Activated T-cell treated with anti-CD3 and anti-CD28 coated beads for 4 hours (primary cell): ENCODE data around the gene CLDN18.

Experiments
- DNase-seq: peaks from one replicate; pipeline ENCODE4 v3.0.0-alpha.2; 2020

Gene CLDN18

DNA sequence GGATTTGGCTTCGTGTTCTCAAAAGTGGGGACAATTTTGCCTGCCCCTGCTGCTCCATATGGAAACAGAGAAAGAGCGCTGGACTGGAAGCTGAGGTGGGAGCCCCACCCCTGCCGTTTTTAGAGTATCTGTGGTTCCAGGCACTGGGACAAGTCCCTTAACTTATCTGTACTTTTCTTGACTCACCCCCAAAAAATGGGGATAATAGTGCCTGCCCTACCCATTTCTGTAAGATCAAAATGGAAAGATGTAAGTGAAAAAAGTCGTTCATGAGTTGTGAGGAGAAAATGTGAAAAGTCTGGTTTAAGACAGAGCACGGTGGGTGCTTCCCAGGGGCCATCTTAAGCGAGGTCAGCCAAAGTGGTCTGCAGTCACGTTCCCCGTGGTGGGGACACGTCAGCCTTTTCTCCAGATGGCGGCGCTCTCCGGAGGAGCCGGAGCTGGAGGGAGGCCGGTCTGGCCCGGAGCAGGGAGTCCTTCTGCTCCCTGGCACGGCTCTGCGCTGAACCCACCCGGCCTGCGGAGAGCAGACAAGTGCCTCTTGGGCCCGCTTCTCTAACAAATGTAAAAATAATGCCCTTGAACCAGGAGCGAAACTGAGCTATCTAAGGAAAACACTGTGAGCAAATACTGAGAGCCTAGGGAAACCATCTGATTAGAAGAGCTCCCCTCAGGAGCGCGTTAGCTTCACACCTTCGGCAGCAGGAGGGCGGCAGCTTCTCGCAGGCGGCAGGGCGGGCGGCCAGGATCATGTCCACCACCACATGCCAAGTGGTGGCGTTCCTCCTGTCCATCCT lies at the start of gene CLDN18:
CLDN18 (plus strand) TSS at position 690 of the 797 bp plus-strand sequence; CDS start at position 751, 61 bp downstream.
- DNase-seq, result no peak

DNA sequence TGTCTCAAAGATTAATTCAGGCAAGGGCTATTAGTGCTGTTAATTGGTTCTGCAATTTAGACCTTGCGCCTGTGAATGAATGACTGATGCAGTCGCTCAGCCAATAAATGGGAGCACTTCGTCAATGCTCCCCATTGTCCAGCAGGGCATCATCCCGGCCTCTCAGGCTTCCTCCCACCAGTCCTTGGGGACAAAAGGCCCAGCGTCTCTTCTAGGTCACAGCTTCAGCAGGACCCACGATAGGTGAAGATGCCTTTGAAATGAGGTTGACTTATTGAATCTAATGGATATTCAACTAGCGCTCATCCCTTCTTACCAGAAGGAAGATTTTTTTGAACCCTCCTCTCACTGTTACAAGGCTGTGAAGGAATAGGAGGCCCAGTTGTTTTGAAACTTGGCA lies 47.7 kb upstream of the CLDN18 start:
- DNase-seq, result no peak

DNA sequence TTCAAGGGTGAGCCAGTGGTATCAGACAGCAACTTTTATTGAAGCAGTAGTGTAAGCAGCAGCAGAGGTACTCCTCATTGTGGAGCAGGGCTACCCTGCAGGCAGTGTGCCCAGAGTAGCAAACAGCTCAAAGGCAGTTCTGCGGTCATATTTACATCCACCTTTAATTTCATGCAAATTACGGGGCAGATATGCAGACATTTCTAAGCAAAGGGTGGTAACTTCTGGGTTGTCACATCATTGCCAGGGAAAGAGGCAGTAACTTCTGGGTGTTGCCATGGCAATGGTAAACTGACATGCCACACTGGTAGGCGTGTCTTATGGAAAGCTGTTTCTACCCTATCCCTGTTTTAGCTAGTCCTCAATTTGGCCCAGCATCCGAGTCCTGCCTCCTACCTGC lies 46.5 kb upstream of the CLDN18 start:
- DNase-seq, result no peak

DNA sequence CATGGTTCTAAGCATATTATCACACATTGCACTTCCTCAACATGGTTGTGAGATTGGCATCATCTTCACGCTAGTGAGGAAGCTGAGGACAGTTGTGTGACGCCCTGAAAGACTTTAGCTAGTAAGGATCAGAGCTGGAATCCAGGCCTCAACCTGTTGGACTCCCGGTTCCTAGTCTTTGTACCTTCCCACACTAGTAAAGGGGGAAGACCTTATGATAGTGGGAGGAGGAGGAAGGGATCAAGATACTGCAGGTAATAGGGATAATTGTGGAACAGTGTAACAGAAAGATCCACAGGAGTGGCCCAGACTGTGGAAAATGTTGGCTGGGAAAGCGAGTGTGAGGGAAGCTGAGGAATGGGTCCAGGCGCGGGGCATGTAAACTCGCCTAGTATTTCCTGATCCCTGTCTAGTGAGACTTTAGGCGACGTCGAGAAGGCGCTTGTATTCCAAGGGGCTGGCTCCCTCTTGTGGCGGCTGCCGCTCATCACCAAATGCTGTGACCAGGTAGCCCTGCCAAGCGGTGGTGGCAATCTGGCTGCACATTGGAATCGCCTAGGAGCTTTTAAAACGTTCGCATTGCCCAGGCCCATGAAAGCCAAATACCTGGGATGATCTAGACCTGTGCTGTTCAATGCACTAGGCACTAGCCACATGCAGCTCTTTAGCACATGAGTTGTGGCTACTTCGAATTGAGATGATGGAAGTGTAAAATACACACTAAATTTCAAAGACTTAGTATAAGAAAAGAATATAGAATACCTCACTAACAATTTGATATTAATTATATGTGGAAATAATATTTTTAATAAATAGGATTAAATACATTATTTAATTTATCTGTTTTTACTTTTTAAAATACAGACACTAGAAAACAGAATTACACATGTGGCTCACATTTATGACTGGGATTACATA lies 38.8 kb upstream of the CLDN18 start:
- peak; percentile 19 for DNase-seq

DNA sequence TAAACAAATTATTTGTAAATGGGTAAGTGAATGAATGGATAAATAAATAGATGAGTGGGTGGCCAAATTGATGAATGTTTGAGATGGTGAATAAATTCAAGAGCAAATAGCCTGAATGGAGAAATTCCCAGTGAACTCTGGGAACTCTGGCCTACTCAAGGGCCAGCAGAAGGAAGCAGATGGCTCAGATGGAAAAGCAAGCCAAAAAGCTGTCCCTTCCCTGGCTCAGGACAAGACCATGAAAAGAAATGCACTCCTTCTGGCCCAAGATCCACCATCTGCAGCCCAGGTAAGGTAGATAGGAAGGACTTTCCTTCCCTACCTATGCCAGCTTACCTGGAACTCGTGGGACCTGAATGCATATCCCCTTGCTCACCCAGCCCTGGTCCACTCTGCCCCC lies 37.6 kb upstream of the CLDN18 start:
- DNase-seq, result no peak

DNA sequence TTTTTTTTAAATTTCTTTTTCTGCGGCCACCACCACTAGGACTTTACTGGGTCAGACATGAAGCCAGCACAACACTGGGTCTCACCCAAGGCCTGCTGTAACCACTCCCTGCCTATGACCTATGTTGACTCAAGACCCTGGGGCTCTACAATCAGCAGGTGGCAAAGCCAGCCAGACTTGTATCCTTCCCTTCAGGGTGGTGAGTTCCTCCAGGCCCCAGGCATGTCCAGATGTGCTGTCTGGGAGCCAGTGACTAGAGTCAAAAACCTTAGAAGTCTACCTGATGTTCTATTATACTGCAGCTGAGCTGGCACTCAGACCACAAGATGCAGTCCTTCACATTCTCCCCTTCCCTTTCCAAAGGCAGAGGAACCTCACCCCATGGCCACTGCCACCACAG lies 31.6 kb upstream of the CLDN18 start:
- no peak for DNase-seq

DNA sequence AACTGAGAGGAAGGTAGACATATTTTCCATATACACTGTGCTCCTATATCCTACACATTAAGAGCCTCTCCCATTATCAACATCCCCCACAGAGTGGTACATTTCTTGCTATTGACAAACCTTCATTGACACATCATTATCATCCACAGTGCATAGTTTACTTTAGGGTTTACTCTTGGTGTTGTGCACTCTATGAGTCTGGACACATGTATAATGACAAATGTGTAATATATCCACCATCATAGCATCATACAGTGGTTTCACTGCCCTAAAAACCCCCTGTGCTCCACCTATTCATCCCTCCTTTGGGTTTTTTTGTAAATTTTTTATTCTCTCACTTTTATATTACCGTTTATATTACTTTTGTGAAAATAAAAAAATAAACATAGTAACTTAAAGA lies 22.2 kb upstream of the CLDN18 start:
- no peak for DNase-seq

DNA sequence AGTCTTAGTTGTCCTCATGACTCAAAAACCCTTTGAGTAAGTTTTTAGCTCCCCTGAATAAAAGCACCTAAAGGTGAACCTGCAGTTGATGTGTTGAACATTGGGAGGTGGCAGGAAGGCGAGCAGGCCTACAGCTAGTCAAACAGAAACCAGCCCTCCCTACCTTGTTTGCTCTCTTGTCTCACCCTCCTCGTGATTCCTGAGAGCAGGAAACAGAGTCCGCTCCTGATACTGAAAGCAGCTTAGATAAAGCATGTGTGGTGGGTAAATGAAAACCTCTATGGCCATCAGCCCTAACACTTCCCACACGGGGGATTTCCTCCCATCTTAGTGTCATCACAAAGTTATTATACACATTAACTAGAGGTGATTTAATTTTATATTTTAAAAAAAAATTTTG lies 21.8 kb upstream of the CLDN18 start:
- no peak for DNase-seq

DNA sequence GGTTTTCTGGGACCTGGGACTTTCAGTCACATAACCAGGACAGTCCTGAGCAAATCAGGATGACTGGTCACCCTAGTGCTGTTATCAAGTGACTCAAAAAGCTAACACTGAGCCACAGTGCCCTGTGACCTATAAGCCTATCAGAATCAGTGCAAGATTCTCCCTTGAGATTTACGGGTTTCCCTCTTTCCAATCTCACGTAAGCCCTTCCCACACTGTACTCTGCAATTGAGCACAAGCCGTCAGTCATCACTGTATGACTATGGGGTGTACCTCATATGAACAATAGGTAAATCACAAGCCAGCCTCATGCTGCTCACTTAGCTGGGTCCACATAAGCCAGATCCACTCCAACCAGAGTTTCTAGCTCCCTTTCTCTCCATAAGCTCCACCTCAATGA lies 21.0 kb upstream of the CLDN18 start:
- no peak for DNase-seq

DNA sequence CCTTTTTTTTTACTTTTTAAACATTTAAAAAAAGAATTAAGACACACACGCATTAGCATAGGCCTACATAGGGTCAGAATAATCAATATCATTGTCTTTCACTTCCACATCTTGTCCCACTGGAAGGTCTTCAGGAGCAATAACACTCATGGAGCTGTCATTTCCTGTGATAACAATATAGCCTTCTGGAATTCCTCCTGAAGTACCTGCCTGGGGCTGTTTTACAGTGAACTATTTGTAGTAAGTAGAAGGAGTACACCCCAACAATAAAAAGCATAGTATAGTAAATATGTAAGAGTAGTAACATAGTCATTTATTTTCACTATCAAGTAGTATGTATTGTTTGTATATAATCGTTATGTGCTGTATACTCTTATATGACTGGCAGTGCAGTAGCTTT lies 19.5 kb upstream of the CLDN18 start:
- no peak for DNase-seq

DNA sequence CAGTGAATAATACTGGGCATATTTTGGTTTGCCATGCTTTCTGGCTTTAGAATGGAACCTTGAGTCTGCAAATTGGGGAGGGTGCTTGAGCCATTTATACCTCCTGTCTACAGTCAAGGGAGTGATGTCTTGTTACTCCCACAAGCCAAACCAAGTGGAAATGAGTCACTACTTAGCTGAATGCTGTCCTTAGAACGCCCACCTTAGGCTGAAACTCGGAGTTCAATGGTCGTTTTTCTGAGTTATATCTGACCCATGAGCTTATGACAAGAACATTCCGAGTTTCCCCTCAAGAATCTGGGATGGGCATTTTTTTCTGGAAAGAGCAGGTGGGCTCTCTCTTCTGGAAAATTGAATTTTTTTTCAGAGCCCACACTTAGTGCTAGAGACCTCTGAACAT lies 17.4 kb upstream of the CLDN18 start:
- no peak for DNase-seq

DNA sequence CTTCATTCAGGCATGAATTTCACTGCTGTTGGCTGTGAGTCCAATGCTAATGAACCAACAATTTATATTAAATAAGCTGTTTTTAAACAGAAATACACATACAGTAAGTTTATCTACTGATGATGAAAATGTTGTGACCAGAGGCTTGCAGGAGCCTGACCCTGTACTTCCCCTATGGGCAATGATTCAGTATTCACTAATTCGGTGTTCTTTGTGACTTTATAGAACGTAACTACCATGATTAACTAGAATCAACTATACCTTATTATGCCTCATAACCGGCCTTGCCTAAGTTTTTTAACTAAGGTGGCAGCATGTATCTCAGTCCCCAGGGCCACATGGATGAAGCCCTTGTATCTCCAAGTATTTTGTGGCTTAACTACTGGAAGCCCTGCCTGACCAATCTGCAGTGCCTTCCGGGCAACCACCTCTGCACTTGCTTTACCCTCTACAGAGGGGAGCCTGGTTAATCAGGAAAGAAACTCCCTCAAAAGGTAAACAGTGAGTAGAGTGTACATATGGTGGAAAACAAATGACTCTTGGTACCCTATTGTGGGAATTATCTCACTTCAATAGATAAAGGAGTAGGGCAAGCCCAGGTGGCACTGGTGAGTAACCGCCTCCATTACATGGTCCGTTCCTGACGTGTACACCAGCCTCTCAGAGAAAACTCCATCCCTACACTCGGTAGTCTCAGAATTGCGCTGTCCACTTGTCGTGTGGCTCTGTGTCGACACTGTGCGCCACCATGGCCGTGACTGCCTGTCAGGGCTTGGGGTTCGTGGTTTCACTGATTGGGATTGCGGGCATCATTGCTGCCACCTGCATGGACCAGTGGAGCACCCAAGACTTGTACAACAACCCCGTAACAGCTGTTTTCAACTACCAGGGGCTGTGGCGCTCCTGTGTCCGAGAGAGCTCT lies 11.6 kb upstream of the CLDN18 start:
- DNase-seq, result no peak

DNA sequence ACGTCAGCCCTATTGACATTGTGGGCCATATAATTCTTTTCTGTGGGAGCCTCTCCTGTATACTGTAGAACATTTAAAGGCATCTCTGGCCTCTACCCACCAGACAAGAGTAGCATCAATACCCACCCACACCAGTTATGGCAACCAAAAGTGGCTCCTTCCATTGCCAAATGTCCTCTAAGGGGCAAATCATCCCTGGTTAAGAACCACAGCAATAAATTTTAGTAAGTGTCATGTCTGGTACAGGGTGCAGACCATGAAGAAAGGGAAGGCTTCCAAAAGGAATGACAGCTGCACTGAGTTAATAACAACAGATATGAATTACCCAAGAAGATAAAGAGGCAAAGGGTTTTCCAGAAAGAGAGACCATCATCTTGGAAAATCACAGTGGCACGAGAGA lies 6.9 kb upstream of the CLDN18 start:
- no peak for DNase-seq

DNA sequence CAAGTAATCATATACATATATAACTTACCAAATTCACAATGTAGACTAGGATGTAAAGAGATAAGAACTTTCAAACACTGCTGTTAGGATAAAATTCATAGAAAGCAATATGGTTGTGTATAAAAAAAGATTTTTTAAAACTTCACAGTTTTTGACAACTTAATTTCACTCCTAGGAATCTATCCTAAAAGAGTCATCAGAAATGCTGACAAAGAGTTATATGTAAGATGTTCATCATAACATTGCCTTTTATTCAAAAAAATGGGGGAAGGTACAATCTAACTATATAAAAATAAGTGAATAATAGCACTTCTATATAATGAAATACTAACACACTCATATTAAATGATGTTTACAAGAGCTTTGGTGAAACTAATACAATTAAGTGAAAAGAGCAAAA lies 4.3 kb upstream of the CLDN18 start:
- no peak for DNase-seq

DNA sequence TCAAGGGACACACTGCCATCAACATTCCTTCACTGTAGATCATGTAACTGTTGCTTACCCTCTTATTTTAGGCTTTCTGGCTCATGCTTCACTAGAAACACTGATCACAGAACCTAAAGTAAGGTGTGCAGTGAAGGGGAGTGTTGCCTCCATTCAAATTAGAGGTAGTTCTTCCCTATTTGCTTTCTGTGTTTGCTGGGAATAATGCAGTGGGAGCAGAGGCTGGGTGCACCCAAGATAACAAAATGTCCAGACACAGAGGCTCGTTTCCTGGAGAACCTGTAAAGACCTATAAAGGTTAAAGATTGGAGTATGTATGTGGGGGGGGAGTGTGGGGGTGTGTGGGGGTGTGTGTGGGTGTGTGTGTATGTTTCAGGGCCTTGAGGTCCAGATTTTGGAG lies 2.1 kb upstream of the CLDN18 start:
- no peak for DNase-seq

DNA sequence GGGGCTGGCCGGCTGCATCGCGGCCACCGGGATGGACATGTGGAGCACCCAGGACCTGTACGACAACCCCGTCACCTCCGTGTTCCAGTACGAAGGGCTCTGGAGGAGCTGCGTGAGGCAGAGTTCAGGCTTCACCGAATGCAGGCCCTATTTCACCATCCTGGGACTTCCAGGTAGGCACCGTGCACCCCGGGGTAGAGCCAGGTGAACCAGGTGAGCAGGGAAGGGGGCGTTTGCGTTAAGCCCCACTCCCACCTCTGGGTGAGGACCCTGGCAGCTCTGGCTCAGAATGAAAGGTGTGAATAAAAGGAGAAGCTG lies 267 bp downstream of the CLDN18 start:
- no peak for DNase-seq

DNA sequence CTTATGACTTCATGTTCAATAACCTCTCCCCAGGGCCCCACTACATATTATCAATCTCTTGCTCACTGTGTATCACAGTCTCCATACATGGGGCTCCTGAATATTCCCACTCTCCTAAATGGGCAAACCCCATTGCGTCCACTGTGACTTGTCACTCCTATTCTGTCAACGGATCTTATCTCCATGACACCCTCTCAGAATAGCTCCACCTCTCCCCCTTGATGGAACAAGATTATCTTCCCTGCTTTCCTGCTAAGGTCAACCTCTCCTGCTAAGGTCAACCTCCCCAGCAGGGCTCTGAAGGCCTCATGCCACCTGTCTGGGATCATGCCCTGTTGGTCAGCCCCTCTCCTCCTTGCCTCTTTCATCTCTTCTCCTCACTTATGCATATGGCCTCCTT lies 1.8 kb downstream of the CLDN18 start:
- DNase-seq, result no peak

DNA sequence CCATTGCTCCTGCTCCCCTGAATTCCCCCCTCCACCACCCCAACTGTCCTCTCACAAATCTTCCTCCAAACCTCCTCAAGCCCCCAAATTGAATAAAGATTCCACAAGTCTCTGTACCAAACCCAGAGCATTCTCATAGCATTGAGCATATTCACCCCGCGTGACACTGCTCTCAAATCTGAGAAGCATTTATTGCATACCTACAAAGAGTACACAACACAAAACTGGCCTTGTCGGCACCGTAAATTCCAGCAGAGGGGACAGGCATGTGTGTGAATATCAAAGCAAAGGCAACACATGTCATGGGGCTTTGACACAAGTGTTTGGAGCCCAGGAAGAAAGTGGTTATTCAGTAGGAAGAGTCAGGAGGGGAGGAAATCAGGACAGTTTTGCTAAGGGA lies 2.6 kb downstream of the CLDN18 start:
- DNase-seq, result no peak

DNA sequence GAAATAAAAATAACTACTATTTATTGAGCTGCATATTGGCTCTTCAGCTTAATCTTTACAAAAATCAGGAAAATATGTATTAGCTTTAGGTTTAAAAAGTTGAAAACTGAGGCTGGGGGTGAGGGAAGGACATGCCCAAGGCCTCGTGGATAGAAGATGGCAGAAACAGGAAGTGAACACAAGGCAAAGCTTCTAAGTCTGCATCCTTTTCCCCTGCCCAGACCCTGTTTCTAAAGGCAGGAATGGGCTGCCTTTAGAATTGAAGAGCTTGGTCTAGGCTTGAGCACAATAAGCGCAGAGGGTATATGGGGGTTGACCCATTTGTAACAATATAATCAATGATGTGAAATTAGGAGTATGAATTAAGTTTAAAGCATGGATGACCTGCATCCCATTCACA lies 6.1 kb downstream of the CLDN18 start:
- DNase-seq, result no peak

DNA sequence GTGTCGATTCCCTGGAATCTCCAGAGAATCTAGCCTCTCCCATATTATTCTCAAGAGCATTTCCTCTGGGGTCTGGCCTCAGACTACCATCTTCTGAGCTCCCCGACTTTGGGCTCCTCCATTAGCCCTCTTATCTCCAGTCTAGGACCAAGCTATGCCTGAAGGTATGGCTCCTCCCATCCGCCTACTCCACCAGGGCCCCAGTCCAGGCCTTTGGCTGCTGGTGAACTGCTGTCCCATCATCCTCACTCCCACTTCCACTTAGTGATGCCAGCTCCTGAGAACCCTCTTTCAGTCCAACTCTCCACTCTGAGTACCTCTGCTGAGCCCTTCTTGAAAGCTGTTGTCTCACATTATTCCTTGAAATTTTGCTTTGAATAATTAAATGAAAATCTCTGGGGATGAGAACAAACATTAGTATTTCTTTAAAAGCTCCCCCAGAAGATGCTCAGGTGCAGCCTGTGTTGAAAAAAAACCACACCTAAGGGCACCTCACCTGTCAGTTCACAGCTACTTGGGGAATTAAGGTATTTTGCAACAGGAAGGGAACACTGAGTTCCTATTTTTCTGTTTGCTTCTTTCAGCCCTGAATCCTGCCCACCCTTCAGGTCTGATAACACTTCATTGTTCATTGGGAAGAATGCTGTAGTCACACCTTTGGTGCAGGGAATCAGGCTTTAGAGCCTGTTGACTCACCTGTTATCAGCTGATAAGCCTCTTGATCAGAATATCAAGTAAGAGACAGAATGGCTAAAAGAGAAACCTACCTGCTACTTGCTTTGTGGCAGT lies 9.5 kb downstream of the CLDN18 start:
- DNase-seq, result no peak

DNA sequence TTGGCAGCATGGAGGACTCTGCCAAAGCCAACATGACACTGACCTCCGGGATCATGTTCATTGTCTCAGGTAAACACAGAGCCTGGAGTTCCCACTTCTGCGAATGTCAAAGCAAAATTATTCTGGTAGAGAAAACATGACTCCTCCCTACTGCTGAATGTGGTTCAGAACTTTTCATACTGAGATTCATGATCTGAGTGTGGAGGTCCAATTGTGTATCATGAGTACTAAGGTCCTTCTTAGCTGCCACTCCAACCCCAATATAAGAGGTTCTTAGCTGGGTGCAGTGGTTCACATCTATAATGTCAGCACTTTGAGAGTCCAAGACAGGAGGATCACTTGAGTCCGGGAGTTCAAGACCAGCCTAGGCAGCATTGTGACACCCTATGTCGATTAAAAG lies 13.8 kb downstream of the CLDN18 start:
- no peak for DNase-seq

DNA sequence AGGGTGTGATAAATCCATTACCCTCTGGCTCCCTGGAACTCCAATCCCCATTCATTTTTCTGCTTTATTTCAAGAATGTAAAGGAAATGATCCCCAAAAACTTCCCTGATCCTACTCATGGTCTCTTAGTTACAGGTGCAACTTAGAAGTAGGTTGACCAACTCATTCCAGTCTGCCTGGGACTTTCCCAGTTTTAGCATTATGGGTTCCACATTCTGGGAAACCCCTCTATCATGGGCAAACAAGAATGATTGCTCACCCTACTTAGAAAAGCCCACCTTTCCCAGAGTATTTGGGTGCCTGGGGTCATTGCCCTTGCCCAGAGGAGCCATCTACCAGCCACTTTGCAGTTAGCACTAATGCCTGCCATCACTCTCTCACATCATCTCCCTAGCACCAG lies 15.6 kb downstream of the CLDN18 start:
- no peak for DNase-seq

DNA sequence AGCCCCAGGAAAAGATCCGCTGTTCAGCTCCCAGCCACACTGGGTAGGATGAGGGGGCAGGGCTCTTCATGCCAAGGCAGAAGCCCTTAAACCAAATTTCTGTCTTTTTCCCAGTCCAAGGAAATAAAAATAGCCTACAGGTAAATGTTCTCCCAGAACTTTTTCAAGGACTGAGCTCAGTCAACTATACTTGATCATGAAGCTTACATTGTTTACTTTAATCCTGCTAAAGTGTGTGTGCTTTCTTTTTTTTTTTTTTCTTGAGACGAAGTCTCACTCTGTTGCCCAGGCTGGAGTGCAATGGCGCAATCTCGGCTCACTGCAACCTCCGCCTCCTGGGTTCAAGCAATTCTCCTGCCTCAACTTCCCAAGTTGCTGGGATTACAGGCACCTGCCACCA lies 17.9 kb downstream of the CLDN18 start:
- no peak for DNase-seq
